Stomach (tissue), 9 donors: ENCODE results near the gene IGSF21. TPM values are rescaled to one million over a fixed set of nuclear protein-coding genes. Genes with fewer than 3 reads are reported as not detected.
"Not testable (repeated sequence)": the region's sequence is repeated elsewhere in the genome, so short reads cannot be mapped to it uniquely, and the experiment has no call there.

ENCODE experiments used
- DNase-seq, 2 donors: peaks; one replicate each; pipeline versions ENCODE4 v3.0.0 to v3.0.0-alpha.2; 2013 to 2019
- H3K27ac ChIP-seq, 5 donors: fragments of 200-600 bp in 4 of 5; sonication (generic) in 4 of 5; one replicate each; pipeline ENCODE4 v1.5.1; 2013 to 2019; ENCODE audit warnings: mild to moderate bottlenecking in 1 of 5, moderate library complexity in 1 of 5
- H3K27me3 ChIP-seq, 3 donors: fragments of 200-600 bp; sonication (generic); one replicate each; pipeline ENCODE4 v1.5.1; 2017 to 2019; ENCODE audit warnings: mixed run types in 1 of 3
- H3K36me3 ChIP-seq, 4 donors: fragments of 200-600 bp; sonication (generic); 1 replicate in 3 of 4; 2 replicates in 1 of 4; pipeline ENCODE4 v1.5.1; 2016 to 2019
- H3K4me1 ChIP-seq, 4 donors: fragments of 200-600 bp; sonication (generic); one replicate each; pipeline ENCODE4 v1.5.1; 2016 to 2019
- H3K4me3 ChIP-seq, 4 donors: fragments of 200-600 bp; sonication (generic) in 3 of 4; one replicate each; pipeline ENCODE4 v1.5.1; 2016 to 2019; ENCODE audit warnings: mild to moderate bottlenecking in 1 of 4
- H3K9me3 ChIP-seq, 4 donors: fragments of 200-600 bp; sonication (generic); one replicate each; pipeline ENCODE4 v1.5.1; 2016 to 2019
- EP300 ChIP-seq: sonication (generic); formaldehyde crosslinking; IDR thresholded peaks from one replicate; pipeline ENCODE4 v1.6.1; 2017; ENCODE audit warnings: antibody characterized with exemption
- POLR2A ChIP-seq, 4 donors: fragments of 450-650 bp; IDR thresholded peaks; one replicate each; pipeline ENCODE4 v1.6.1; 2016; ENCODE audit warnings: antibody characterized with exemption in 4 of 4, control low read depth in 2 of 4, mild to moderate bottlenecking in 1 of 4, moderate library complexity in 1 of 4
- POLR2AphosphoS5 ChIP-seq, 3 donors: sonication (generic); formaldehyde crosslinking; IDR thresholded peaks; one replicate each; pipeline ENCODE4 v1.6.1; 2016; ENCODE audit warnings: antibody characterized with exemption in 3 of 3
- WGBS, 5 donors: extraction: QIAGEN DNeasy Blood & Tissue Kit in 3 of 5; methylation state at CpG; one replicate each; pipeline versions ENCODE4 v1.1.5 to v1.1.7; 2013 to 2018; 5-methylcytosine and 5-hydroxymethylcytosine counted together
- intact Hi-C: fragments of 100-400 bp; cut with DNase I; formaldehyde crosslinking; loops from one replicate; pipeline ENCODE4 v1.15.1; 2023; ENCODE audit warnings: low total_unique reads
- polyA plus RNA-seq, 3 donors: library from polyadenylated mRNA; stranded (reverse); fragments of 200-250 nt; gene quantifications; one replicate each; pipeline ENCODE4 v1.2.3, GENCODE V29; 2013
- total RNA-seq, 5 donors: library from RNA; depleted of rRNA; stranded (reverse); fragments of >200 nt; gene quantifications; one replicate each; pipeline versions ENCODE4 v1.1.0 to v1.2.3, GENCODE V29; 2014 to 2016
- TF ChIP-seq, protein P1 (sequence below), 7 experiments: fragments of 450-650 bp in 4 of 7; fragments of 200-600 bp in 3 of 7; sonication (generic) in 3 of 7; IDR thresholded peaks; one replicate each; pipeline ENCODE4 v1.5.1; 2016 to 2019; ENCODE audit warnings: antibody characterized with exemption in 7 of 7, control low read depth in 2 of 7, mild to moderate bottlenecking in 1 of 7
- donor health status: healthy with polysubstance abuse.
- donor health status: Bipolar disorder and iron deficiency.
- donor health status: healthy.

Gene IGSF21
- total and polyA plus RNA-seq, 8 donors: 0.25 to 2.0 (median 1.1) TPM; not detected in 3

DNA sequence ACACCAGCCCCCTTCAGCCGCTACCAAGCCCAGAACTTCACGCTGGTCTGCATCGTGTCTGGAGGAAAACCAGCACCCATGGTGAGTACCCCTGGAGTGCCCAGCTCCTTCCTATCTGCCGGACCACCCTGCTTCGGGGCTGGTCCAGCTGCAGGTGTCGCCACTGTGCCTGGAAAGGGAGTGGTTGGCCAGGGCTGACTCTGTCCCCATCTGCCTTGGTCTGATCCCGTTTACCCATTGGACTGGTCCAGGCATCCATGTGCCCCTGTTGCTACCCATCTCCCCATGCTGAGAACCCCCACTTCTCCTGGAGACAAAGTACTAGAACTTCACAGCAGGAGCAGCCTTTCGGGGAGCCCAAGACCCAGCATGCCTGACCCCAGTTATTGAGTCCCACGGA lies 254.6 kb downstream of the IGSF21 start:
- Histone ChIP-seq H3K4me3 (no peak overlapping the region), H3K36me3 (no peaks in the 10 kb centered on the region), H3K9me3 (peaks cover 0 to 5% (median 0%) of the 10 kb centered on the region in 4 donors), H3K27ac (no peak overlapping the region), H3K4me1 (no peaks in the 10 kb centered on the region), H3K27me3 (peaks cover 3 to 54% (median 4%) of the 10 kb centered on the region in 3 donors)
- WGBS, 5 donors: 52 to 71% (median 67%) methylated on average over 6 to 9 of the region's 9 CpGs
- no peak for DNase-seq
- intact Hi-C loops: no loop called here
- TF ChIP-seq EP300: no peak
- TF ChIP-seq POLR2A (IDR thresholded peaks at IDR 0.05): no peak
- no peak for TF ChIP-seq POLR2AphosphoS5 (IDR thresholded peaks at IDR 0.05)
- TF ChIP-seq, protein P1, sequence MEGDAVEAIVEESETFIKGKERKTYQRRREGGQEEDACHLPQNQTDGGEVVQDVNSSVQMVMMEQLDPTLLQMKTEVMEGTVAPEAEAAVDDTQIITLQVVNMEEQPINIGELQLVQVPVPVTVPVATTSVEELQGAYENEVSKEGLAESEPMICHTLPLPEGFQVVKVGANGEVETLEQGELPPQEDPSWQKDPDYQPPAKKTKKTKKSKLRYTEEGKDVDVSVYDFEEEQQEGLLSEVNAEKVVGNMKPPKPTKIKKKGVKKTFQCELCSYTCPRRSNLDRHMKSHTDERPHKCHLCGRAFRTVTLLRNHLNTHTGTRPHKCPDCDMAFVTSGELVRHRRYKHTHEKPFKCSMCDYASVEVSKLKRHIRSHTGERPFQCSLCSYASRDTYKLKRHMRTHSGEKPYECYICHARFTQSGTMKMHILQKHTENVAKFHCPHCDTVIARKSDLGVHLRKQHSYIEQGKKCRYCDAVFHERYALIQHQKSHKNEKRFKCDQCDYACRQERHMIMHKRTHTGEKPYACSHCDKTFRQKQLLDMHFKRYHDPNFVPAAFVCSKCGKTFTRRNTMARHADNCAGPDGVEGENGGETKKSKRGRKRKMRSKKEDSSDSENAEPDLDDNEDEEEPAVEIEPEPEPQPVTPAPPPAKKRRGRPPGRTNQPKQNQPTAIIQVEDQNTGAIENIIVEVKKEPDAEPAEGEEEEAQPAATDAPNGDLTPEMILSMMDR (IDR thresholded peaks at IDR 0.05): no peak

GRCh38 chr1:18363436-18363835 lies 255.8 kb downstream of the IGSF21 start:
- Histone ChIP-seq H3K36me3 (no peaks in the 10 kb centered on the region), H3K4me3 (no peak overlapping the region), H3K4me1 (no peaks in the 10 kb centered on the region), H3K9me3 (peaks cover 0 to 5% (median 0%) of the 10 kb centered on the region in 4 donors), H3K27ac (no peak overlapping the region), H3K27me3 (peaks cover 3 to 45% (median 4%) of the 10 kb centered on the region in 3 donors)
- intact Hi-C loops: no loop called here
- no peak for DNase-seq
- TF ChIP-seq, protein P1 (IDR thresholded peaks at IDR 0.05): no peak
- TF ChIP-seq POLR2AphosphoS5 (IDR thresholded peaks at IDR 0.05): no peak
- TF ChIP-seq EP300: no peak
- no peak for TF ChIP-seq POLR2A (IDR thresholded peaks at IDR 0.05)
- 85 to 94% (median 90%) methylated on average over 3 of the region's 3 CpGs for WGBS, 5 donors

GRCh38 chr1:18365099-18365705 lies 257.6 kb downstream of the IGSF21 start:
- Histone ChIP-seq H3K36me3 (no peaks in the 10 kb centered on the region), H3K4me3 (no peak overlapping the region), H3K27me3 (peaks cover 0 to 34% (median 3%) of the 10 kb centered on the region in 3 donors), H3K4me1 (no peaks in the 10 kb centered on the region), H3K9me3 (peaks cover 0 to 5% (median 0%) of the 10 kb centered on the region in 4 donors), H3K27ac (no peak overlapping the region)
- 84 to 90% (median 88%) methylated on average over 11 to 31 of the region's 31 CpGs for WGBS, 5 donors
- DNase-seq: no peak
- intact Hi-C loops: no loop called here
- TF ChIP-seq POLR2AphosphoS5 (IDR thresholded peaks at IDR 0.05): no peak
- TF ChIP-seq, protein P1 (IDR thresholded peaks at IDR 0.05): no peak
- no peak for TF ChIP-seq EP300
- no peak for TF ChIP-seq POLR2A (IDR thresholded peaks at IDR 0.05)

- H3K4me3 ChIP-seq, H3K27ac ChIP-seq, H3K36me3 ChIP-seq, intact Hi-C loops, H3K9me3 ChIP-seq, DNase-seq, H3K4me1 ChIP-seq: not testable (repeated sequence)
- peaks cover 0 to 10% (median 0%) of the 10 kb centered on the region in 3 donors for H3K27me3 ChIP-seq
Observed at GRCh38 chr1:18372505-18372904, 264.9 kb downstream of the IGSF21 start.

GRCh38 chr1:18373151-18373550 lies 265.6 kb downstream of the IGSF21 start:
- H3K27ac ChIP-seq: no peak overlapping the region
- H3K27me3 ChIP-seq: peaks cover 0 to 17% (median 0%) of the 10 kb centered on the region in 3 donors
- no peaks in the 10 kb centered on the region for H3K4me1 ChIP-seq
- H3K4me3 ChIP-seq: no peak overlapping the region
- no peaks in the 10 kb centered on the region for H3K9me3 ChIP-seq
- intact Hi-C loops: no loop called here
- no peak for DNase-seq
- no peaks in the 10 kb centered on the region for H3K36me3 ChIP-seq
- 66 to 83% (median 82%) methylated on average over 6 of the region's 6 CpGs for WGBS, 5 donors
- TF ChIP-seq POLR2A (IDR thresholded peaks at IDR 0.05): no peak
- no peak for TF ChIP-seq EP300
- TF ChIP-seq, protein P1 (IDR thresholded peaks at IDR 0.05): no peak
- no peak for TF ChIP-seq POLR2AphosphoS5 (IDR thresholded peaks at IDR 0.05)
